ENCODE data around the gene ECE1.
"Not testable (repeated sequence)": the region's sequence is repeated elsewhere in the genome, so short reads cannot be mapped to it uniquely, and the experiment has no call there.

ECE1 gene

DNA sequence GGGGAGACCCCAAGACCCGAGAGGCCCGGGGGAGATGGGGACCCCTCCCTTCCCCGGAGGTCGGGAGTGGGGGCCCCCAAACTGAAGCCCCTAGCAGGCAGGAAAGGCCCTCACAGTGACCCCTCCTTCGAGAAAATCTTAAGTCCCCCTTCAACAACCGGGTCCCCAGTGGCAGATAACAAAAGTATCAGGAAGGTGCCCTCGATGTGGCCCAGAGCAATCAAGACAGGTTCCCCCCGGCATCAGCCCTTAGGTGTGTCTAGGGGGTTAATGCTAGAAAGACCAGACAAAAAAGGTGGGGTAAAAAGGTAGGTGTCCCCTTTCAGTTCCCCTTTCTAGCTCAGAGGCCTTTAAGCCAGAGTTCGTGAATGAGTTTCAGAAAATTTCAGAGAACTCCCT, 282 bp upstream of the ECE1 start:
- DNase-seq: no peak

DNA sequence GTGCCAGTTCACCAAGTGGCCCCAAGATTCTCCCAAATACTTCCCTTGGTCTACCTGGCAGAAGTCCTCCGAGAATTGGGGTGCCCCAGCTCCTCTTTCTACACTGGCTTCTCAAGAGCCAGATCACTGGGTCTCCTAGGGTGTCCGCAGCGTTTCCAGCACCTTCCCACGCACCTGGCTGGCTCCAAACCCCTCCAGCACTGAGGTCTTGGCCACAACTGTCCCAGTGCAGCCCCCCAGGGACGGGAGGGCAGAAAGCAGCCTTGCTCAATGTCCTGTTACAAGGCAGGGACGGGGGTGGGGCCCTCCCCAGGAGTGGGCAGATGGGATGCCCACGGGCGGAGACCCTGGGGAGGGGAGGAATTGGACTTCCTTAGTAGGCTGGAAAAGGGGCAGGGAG, 1.1 kb downstream of the ECE1 start:
- DNase-seq: no peak

DNA sequence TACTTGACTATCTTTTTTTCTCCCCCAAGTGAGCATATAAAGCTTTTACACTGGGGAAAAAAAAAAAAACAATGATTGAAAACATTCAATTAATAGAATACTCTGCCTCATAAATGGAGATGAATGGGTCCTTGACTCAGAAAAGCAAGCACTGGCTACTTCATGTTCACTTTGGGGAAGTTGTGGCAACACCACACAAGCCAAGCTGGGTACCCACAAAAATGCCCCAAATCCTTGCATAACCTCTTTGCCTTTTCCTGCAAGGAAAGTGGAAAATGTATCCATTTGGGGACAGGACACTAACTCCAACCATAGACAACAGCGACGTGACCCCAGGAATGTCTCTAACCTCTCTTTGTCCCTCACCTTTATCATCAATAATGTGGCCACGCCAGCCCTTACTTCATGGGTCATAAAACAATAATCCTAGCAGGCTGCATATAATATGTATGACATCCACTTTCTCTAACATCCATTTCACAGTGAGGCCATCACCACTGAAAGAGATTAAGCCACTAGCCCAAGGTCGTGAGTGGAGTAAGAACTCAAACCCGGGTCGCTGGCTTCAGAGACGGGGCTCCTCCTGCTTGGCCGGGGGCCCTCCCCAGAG, 2.3 kb downstream of the ECE1 start:
- no peak for DNase-seq

DNA sequence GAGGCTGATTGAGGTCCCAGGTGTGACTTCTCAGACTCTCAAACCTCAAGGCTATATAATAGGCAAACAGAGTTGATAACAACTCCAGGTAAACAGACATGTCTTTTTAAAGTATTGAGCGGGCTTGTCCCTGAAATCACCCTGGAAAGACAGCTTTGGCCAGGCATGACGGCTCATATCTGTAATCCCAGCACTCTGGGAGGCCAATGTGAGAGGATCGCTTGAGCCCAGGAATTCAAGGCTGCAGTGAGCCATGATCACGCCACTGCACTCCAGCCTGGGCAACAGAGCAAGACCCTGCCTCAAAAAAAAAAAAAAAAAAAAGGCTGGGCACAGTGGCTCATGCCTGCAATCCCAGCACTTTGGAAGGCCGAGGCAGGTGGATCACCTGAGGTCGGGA, 4.9 kb downstream of the ECE1 start:
- DNase-seq: not testable (repeated sequence)

DNA sequence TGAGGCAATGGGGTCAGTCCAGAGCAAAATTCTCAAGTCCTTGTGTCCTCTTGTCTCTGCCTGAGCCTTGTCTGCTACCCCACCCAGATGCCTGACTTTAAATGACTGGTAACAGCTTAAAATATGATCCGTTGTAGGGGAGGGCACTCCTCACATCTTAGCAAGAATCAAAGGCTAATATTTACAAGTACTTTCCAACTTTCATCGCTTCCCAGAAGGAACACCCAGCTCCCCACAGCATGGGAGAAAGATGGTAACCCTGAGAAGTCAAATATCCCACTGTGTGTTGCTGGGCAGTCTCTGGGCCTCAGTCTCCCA, 5.2 kb downstream of the ECE1 start:
- DNase-seq: no peak

DNA sequence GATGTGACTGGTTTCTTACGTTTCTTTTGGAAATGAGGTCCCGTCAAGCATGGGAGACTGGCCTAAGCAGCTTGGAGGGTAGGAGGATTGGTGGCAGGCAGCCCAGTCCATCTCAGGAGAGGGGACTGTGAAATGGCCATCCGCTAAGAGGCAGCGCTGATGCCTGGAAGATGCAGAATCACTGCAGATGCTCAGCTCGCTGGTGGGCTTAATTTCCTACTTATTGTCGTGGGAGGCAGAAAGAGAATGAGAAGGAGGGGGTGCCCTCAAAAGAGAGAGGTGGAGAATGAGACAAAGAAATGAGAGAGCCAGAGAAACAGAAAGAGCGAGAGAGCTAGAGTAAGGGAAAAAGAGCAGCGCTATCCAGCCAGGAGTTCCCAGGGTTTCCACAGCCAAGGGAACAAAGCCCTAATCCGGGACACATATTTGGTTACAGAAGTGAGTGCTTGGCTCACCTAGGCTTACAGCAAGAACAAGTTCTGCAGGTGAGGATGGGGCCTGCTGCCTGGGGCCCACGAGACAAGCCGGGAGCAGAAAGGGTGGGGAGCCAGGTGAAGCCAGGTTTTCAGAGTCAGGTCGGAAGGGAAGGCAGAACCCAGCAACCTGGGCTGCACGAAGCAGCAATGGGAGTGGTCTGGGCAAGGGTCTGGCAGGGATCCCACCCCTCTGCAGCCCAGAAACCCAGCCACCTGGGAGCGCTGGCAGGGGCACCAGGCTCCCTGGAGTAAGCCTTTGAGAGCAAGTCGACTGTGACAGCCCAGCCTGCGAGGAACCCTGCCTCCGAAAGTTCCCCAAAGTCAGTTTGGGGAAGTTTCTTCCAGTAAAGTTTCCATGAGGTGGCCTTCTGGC, 5.8 kb downstream of the ECE1 start:
- DNase-seq: no peak

DNA sequence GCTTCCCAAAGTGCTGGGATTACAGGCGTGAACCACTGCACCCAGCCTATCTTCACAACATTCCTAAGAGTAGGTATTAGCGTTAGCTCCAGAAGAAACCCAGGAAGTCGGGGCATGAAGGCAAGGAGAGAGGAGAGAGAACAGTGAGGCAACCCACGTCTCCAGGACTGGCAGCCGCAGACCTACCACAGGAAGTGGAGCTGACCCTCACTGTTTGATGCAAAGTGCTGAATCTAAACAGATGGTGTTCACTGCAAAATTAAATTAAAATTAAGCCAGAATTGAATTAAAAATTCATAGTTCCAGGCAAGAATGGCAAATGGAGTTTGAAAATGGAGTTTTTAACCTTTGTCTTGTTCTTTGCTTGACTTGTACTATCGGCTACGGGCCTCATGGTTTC, 6.7 kb downstream of the ECE1 start:
- no peak for DNase-seq

DNA sequence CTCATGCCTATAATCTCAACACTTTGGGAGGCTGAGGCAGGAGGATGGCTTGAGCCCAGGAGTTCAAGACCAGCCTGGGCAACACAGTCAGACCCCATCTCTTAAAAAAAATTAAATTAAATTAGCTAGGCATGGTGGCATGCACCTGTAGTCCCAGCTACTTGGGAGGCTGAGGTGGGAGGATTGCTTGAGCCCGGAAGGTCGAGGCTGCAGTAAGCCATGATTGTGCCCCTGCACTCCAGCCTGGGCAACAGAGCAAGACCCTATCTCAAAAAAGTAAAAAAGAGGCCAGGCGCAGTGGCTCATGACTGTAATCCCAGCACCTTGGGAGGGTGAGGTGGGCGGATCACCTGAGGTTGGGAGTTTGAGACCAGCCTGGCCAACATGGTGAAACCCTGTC, 8.2 kb downstream of the ECE1 start:
- DNase-seq: not testable (repeated sequence)

DNA sequence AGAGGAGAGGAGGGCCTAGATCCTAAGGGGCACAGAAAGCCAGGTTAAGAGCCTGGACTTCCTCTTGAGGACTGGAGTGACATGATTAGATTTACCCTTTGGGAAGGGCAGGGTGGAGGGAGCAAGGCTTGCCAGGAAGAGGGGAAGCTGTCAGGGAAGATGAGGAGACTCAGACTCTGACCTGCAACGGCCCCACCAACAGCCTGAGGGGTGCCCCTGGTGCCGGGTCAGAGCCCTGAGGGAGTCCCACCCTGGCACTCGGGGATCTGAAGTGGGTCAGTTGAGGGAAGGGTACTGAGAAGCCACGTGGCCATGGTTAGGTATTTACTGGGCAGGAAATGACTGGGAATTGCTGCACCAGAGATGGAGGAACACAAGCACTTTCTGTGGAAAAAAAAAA, 9.8 kb downstream of the ECE1 start:
- no peak for DNase-seq

DNA sequence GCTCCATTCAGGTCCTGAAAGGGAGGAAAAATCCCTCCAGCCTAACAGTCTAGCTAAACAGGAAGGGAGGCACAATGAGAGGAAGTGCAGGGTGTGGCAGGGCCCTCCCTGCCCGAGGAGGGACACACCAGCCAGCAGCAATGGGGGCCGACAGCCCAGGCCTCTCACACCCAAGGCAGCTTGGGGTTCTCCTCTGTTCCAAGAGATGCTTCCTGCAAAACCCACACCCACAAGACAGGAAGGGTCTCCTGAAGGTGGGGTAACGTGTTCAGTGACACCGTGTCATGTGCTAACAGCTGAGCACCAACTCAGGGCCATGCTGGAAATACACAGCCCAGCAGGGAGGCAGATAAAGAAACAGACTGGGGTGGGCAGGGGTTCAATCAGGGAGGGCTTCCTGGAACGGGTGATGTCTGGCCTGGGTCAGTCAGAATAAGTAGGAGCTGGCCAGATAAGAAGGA, 10.2 kb downstream of the ECE1 start:
- no peak for DNase-seq

DNA sequence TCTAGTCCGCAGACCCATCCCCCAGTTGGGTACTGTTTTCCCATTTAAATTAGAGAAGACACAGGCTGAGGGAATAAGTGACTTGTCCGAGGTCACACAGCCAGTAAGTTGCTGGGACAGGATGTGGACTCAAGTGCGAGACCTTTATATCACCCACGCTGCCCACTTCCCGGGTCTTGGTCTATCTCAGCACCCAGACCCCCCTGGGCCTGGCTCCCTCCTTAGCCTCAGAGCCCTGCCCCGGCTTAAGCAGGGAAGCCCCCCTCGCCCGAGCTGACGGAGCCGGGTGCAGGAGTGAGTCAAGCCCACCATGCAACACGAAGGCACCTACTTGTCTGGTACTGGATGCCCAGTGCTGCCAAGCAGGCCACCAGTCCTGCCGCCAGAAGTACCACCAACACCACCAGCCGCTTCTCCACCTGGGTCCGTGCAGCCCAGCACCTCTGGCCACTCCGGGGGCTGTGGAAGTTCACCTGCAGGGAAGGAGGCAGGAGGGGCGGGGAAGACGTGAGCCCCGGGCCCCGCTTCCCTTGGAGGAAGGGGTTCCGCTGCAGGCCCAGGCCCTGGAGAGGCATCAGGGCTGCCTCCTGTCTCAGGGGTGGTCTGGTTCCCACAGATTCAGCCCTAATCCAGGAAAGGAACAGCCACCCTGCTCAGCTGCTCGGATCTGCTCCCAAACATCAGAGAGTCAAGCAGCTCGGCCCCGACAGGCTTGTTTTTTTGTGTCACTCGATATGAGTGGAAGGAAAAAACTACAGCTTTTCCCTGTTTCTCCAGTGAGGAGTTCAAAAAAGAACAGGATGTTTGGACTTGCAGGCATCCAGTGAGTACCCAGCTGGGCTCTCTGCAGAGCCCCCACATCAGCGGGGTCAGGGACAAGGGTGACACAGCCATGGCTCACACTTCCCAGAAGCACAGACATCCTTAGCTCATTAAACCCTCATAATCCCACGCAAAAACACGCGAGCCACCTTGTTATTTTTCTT, 11.1 kb downstream of the ECE1 start:
- DNase-seq: no peak

DNA sequence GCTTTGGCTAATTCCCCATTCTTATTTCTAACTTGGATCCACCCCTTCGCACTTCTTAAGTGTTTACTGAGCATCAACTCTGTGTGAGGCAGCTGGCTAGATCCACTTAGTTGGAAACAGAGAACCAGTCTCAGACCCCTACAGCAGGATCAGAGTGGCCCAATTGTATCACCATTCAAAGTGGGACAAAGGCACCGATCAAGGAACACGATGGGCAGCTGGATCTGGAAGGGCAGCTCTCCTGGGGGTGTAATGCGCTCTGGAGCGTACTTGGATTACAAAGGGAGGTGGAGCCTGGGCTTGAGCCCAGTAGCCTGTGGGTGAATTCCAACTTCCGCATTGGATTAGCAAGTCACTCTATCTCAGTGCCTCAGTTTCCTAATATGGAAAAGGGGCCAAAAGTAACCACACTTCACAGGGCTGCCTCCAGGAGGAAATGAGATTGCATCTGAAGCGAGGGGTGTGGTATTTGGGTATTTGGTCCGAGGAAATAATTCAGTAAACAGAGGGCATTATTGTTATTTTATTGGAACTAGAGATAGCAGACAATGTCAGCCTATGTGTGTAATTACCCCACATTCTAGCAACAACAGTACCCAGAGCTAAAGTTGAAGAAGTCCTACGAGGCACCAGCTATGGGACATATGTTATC, 11.9 kb downstream of the ECE1 start:
- DNase-seq: no peak

DNA sequence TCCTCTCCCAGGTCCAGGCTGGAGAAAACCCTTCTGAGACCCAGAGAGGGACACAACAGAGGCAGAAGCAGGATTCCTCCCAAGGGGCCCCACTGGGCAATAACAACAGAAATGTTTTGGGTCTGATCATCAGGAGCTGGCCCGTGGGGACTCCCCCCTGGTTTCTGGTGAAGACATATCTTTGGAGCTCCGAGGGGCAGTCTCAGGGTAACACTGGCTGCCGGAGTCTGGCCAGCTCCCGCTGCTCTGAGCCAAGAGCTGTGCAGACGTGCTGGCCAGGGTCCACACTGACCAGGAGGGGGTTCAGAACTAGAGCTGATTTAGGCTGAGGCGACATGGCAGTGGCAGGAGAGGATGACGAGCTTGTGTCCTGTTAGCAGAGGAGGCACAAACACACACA, 13.1 kb downstream of the ECE1 start:
- no peak for DNase-seq

DNA sequence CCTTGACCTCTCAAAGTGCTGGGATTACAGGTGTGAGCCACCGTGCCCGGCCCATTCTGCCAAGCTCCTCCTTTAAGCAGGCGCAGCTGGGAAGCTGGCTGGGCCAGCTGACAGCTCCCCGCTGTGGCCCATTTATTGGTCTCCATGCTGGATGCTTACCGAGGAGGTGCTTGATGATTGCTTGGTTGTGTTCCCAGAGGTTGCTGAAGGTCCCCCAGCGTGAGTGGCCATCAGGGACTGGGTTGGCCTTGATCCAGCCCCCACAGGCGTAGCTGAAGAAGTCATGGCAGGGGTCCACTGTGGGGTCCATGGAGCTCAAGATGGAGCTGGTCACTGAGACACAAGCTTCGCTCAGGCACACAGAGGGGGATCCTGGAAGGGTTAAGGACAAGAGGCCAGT, 17.7 kb downstream of the ECE1 start:
- DNase-seq: no peak

DNA sequence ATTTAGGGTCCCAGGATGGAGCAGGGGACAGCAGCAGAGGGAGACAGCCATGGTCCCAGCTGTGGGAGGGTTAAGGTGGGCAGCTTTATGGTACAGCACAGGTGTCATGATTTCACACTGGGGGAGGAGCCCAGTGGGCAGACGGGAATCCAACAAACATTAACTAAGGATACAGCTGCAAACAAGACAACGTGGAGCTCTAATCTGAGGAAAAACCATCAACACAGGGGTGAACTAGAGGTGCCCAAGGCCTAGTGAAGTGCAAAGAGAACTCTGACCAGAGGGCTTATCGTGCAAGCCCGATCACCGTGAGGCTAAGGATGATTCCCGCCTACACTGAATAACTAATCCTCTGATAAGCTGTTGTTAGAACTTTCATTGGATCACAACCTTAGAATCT, 18.7 kb downstream of the ECE1 start:
- DNase-seq: no peak

DNA sequence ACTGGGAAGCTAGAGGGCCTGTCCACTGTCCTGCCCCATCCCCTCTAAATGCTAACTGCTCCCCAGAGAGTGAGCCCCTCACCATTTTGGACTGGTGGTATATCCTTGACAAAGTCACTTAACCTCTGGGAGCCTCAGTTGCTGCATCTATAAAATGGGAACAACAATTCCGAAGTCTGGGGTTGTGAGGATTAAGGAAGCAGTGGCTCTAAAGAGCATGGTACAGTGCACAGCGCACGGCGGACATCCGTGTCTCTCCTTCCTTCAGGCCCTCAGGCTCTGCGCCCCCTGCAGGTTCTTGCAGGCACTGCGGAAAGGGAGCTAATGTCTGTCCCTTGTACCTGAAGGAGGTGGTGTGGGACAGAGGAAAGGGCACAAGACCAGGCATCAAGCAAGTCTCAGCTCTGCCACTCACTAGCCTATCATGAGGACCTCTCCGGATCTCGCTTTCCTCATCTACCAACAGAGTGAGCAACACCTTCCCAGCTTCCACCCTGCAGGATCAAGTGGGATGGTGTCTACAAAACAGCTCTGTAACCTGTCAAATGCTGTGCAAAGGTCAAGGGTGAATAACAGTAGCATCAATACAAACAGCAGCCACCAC, 20.1 kb downstream of the ECE1 start:
- DNase-seq: peak; percentile 7

DNA sequence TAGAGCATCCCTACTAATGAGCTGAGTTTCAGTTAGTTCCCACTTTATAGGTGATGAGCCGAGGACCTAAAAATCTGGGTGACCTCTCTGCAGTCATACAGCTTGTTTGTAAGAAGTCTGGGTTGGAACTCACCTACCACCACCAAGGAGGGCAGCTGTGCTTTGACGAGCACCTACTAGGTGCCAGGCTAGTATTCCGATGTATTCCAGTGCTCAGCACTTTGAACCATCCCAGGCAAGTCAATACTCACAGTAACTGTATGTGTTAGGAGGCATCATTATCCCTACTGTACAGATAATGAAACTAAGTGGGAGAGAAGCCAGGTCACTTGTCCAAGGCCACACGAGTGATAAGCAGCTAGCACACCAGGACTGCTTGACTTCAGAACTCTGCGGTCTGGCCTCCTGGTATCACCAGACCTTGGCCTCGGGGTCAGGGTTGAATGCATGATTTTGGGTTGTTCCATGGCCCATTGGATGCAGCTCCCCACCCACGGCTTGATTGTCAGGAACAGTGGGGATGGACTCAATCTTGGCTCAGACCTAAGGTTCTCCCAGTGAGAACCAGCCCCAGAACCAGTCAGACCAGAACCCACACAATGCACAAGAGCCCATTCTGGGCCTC, 20.7 kb downstream of the ECE1 start:
- DNase-seq: no peak

DNA sequence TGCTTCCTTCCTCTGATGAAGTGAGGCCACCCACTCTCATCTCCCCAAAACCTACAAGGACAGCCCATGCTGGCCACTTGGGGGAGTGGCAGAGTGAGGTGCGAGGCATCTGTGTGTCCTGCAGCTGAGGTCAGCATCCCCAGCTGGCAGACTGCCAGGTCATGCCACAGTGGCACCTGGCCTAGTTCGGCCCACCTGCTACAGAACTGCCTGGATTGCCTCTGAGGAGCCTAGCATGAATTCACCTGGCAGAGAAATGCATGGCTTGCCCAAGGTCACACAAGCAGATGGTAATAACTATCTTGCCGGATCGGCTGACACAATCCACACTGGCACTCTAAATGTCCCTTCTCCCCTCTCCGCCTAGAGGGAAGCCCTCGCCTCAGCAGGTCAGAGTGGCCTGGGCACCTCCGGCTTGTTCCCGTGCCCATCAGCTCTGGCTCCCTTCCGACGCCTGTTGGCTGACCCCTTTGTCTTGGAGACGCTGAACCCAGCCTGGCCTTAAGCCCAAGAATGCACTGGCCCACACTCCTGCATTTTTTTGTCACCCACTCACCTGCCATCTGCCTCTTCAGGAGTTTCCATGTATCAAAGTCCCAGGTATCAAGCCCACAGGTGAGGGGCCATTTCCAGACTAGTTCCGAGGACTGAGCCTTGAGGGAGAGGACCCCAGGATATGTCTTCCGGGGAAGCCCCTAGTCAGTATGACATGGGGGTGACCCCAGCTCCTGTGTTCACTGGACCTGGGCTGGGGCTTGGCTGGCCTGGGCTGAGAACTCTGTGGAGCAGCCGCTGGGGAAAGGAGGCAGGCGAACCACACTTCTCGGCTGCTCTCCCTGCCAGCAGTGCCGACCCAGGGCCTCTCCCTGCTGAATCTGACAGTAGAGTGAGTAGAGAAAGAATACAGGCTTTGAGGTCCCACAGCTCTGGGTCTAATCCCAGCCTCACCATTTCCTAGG, 21.7 kb downstream of the ECE1 start:
- DNase-seq: peak; percentile 27

DNA sequence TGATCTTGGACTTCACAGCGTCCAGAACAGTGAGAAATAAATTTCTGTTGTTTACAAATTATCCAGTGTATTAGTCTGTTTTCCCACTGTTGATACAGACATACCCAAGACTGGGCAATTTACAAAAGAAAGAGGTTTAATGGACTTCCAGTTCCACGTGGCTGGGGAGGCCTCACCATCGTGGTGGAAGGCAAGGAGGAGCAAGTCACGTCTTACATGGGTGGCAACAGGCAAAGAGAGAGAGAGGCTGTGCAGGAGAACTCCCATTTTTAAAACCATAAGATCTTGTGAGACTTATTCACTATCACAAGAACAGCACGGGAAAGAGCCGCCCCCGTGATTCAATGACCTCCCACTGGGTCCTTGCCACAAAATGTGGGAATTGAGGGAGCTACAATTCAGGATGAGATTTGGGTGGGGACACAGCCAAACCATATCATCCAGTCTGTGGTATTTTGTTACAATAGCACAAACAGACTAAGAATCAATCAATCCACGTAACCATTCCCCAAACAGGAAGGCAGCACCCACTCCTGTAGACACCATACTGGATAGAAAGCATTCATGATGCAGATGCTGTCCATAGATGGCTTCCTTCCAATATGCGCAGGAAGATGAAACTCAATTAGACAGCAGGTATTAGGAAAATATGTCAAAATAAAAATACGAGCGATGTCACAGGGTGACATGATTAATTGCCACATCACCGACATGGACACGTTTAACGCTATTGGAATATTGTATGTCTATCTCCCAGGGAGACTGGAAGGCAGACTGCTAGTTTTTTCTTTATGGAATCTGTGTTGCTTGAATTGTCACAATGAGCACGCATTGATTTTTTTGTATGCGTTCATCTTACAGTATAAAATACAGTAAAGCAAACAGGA, 22.8 kb downstream of the ECE1 start:
- peak; percentile 62 for DNase-seq
